GM19099 (cell line): ENCODE data around the gene SPATS2.

Source experiments
- POLR2A ChIP-seq: IDR thresholded peaks from 3 replicates; pipeline ENCODE4 v1.6.1; 2011; ENCODE audit warnings: low read depth; ENCODE audit not compliant: insufficient read length; ENCODE audit errors: extremely low read depth

Gene SPATS2

GRCh38 chr12:49413010-49413409 is 45.7 kb downstream of the SPATS2 start:
- no peak for TF ChIP-seq POLR2A

- TF ChIP-seq POLR2A: no peak
Measured at GRCh38 chr12:49413796-49414195, 46.5 kb downstream of the SPATS2 start.

DNA sequence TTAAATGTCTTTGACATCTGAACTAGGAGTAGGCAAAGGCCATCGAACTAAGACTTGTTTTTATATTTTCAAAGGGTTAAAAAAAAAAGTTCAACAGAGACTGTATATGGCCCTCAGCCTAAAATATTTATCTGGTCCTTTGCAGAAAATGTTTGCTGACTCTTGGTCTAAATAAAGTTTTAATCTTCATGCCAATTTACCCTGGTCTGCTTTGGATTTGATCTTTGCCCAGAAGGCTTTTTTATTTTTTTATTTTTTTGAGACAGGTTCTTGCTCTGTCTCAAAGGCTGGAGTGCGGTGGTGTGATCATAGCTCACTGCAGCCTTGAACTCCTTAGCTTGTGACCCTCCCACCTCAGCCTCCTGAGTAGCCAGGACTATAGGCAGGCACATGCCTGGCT is 47.1 kb downstream of the SPATS2 start:
- TF ChIP-seq POLR2A: no peak

DNA sequence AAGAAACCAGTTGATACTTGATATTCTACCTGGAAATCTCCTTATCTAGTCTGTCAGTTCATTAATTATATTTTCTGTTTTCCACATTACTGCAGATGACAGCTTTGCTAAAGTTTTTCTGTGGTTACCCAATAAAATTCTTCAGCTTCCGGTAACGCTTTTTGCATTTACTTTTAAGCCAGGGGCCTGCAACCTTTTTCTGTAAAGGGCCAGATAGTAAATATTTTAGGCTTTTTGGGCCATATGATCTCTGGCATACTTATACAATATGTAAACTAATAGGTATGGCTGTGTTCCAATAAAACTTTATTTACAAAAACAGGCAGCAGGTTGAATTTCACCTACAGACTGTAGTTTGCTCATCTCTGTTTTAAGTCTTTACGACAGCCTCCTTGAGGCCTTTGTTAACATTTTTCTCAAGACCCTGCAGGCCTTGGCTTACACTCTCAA is 48.3 kb downstream of the SPATS2 start:
- no peak for TF ChIP-seq POLR2A

- TF ChIP-seq POLR2A: no peak
Measured at GRCh38 chr12:49416892-49417291, 49.6 kb downstream of the SPATS2 start.

DNA sequence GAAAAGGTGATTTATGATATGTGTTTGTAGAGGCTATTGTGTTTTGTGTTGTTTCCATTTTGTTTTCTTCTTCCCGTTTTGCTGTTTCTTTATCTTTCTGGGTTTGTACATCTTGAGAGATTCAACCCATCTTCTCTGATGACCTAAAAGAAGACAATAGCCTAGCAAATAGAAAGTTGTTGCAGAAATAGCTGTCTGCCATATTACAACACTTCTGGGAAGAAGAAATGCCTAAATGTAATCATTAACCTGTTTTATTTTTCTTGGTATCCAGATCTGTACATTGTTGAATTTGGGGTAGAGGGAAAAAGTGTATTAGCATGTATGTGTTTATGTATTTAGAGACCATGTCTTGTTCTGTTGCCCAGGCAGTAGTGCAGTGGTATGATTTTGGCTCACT is 50.3 kb downstream of the SPATS2 start:
- no peak for TF ChIP-seq POLR2A

GRCh38 chr12:49420556-49420955 is 53.3 kb downstream of the SPATS2 start:
- TF ChIP-seq POLR2A: no peak

- no peak for TF ChIP-seq POLR2A
Measured at GRCh38 chr12:49422114-49422513, 54.9 kb downstream of the SPATS2 start.

DNA sequence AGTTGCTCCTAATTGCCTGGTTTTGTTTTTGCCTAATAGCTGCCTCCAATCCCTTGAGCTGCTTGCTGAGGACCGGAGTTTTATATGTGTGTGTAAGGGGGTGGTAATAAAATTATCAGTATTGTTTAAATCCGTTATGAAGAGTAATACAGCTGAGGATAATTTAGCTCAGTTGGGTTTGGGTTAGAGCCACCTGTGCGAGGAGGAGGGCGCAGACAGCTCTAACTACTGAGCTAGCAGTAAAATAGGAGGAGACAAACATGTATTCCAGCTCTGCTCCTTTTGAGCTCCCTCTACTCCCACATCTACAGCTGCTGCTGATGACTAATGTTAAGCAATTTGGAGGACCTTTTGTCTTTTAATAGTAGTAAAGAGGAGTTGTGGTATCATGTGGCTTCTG is 61.5 kb downstream of the SPATS2 start:
- no peak for TF ChIP-seq POLR2A

GRCh38 chr12:49432616-49433015 is 65.4 kb downstream of the SPATS2 start:
- no peak for TF ChIP-seq POLR2A

DNA sequence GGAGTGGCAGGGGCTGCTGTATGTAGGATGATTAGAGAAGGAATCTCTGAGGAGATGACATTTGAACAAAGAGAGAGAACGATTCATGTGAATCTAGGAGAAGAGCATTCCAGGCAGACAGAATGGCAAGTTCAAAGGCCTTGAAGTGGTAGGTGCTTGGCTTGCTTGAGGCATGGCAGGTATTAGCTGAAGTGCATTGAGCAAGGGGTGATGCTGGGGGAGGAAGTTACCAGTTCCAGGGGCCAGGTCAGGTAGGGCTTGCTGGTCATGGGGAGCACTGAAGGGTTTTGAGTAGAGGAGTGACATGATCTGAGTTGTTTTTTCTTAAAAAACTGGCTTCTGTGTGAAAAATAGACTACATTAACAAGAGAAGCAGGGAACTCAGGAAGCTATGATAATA is 71.8 kb downstream of the SPATS2 start:
- no peak for TF ChIP-seq POLR2A

DNA sequence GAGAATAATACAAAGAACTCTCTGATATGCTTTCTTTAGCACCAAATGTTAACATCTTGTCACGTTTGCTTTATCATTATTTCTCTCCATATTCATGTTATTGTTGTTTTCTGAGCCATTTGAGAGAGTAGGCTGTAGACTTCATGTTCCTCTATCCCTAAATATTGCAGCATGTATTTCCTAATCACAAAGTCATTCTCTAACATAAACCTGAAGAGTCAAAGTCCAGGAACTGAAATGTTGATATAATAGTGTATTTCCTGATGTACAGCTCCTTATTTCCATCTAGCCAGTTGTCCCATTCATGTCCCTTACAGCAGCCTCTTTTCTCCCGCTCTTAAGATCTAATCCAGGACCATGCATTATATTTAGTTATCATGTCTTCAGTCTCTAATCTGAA is 72.8 kb downstream of the SPATS2 start:
- no peak for TF ChIP-seq POLR2A

GRCh38 chr12:49442915-49443314 is 75.7 kb downstream of the SPATS2 start:
- no peak for TF ChIP-seq POLR2A

GRCh38 chr12:49446571-49446970 is 79.3 kb downstream of the SPATS2 start:
- TF ChIP-seq POLR2A: no peak

DNA sequence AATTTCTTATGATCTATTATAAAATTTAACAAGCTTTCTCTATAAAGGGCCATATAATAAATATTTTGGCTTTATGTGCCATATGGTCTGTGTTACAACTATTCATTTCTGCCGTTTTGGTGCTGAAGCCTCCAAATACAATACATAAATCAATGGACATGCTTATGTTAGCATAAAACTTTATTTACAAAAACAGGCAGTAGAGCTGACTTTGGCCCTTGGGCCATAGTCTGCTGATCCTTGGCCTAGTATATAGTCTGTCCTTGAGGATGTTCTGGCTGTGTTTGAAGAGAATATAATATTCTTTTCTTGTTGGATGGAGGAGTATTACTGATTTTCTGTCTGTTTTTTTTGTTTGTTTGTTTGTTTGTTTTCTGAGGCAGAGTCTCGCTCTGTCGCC is 81.6 kb downstream of the SPATS2 start:
- no peak for TF ChIP-seq POLR2A

GRCh38 chr12:49451468-49452259 is 84.4 kb downstream of the SPATS2 start:
- TF ChIP-seq POLR2A: no peak

GRCh38 chr12:49455501-49455900 is 88.2 kb downstream of the SPATS2 start:
- TF ChIP-seq POLR2A: no peak
